Hematopoietic multipotent progenitor cell treated with erythropoietin and hydrocortisone succinate and interleukin-3 and kit ligand, for 15 days (in vitro differentiated cells): Measurements from ENCODE around the gene USP28.

Experiments
- DNase-seq: peaks from one replicate; pipeline ENCODE4 v3.0.0-alpha.2; 2015; ENCODE audit warnings: low spot score

The USP28 gene

GRCh38 chr11:113876798-113877669 lies 1.7 kb upstream of the USP28 start:
- DNase-seq, result no peak

- no peak for DNase-seq
Measured at GRCh38 chr11:113876074-113876797, 864 bp upstream of the USP28 start.

- no peak for DNase-seq
Measured at GRCh38 chr11:113874581-113875233, 665 bp downstream of the USP28 start.

- DNase-seq, result no peak
Measured at GRCh38 chr11:113874096-113874495, 1.3 kb downstream of the USP28 start.

GRCh38 chr11:113873236-113873626 lies 2.1 kb downstream of the USP28 start:
- no peak for DNase-seq

- DNase-seq, result no peak
Measured at GRCh38 chr11:113871336-113871735, 4.0 kb downstream of the USP28 start.

- DNase-seq, result no peak
Measured at GRCh38 chr11:113867843-113868503, 7.4 kb downstream of the USP28 start.

- DNase-seq, result no peak
Measured at GRCh38 chr11:113865873-113866272, 9.5 kb downstream of the USP28 start.

GRCh38 chr11:113864410-113864809 lies 11.0 kb downstream of the USP28 start:
- DNase-seq, result no peak

- no peak for DNase-seq
Measured at GRCh38 chr11:113862435-113862834, 12.9 kb downstream of the USP28 start.

- no peak for DNase-seq
Measured at GRCh38 chr11:113859665-113860064, 15.7 kb downstream of the USP28 start.

- no peak for DNase-seq
Measured at GRCh38 chr11:113856966-113857759, 18.2 kb downstream of the USP28 start.

- no peak for DNase-seq
Measured at GRCh38 chr11:113855803-113856202, 19.6 kb downstream of the USP28 start.

GRCh38 chr11:113850188-113850587 lies 25.2 kb downstream of the USP28 start:
- no peak for DNase-seq

GRCh38 chr11:113849713-113850112 lies 25.7 kb downstream of the USP28 start:
- DNase-seq, result no peak

GRCh38 chr11:113847580-113847979 lies 27.8 kb downstream of the USP28 start:
- no peak for DNase-seq

GRCh38 chr11:113847111-113847510 lies 28.3 kb downstream of the USP28 start:
- no peak for DNase-seq

- no peak for DNase-seq
Measured at GRCh38 chr11:113841691-113842090, 33.7 kb downstream of the USP28 start.

GRCh38 chr11:113840932-113841664 lies 34.3 kb downstream of the USP28 start:
- no peak for DNase-seq

GRCh38 chr11:113839842-113840241 lies 35.5 kb downstream of the USP28 start:
- no peak for DNase-seq

- DNase-seq, result no peak
Measured at GRCh38 chr11:113838005-113838404, 37.4 kb downstream of the USP28 start.
